GM19438 (cell line): ENCODE measurements around the gene SH3GL2.

Source experiments
- ATAC-seq: cut with Tn5 transposase; IDR thresholded peaks from one replicate; pipeline ENCODE4 v1.9.1; 2021; ENCODE audit warnings: low read depth; ENCODE audit not compliant: unreplicated experiment

SH3GL2 gene

GRCh38 chr9:17609312-17610005 lies 30.6 kb downstream of the SH3GL2 start:
- ATAC-seq, result no peak

- ATAC-seq, result no peak
Observed at GRCh38 chr9:17611342-17611741, 32.5 kb downstream of the SH3GL2 start.

- ATAC-seq, result no peak
Observed at GRCh38 chr9:17611917-17612316, 33.1 kb downstream of the SH3GL2 start.

GRCh38 chr9:17613758-17614157 lies 34.9 kb downstream of the SH3GL2 start:
- no peak for ATAC-seq

- ATAC-seq, result no peak
Observed at GRCh38 chr9:17614250-17614649, 35.4 kb downstream of the SH3GL2 start.

- no peak for ATAC-seq
Observed at GRCh38 chr9:17614903-17615302, 36.0 kb downstream of the SH3GL2 start.

- ATAC-seq, result no peak
Observed at GRCh38 chr9:17622141-17622540, 43.3 kb downstream of the SH3GL2 start.

- no peak for ATAC-seq
Observed at GRCh38 chr9:17622749-17623148, 43.9 kb downstream of the SH3GL2 start.

- ATAC-seq, result no peak
Observed at GRCh38 chr9:17623965-17624364, 45.1 kb downstream of the SH3GL2 start.

GRCh38 chr9:17624571-17624970 lies 45.7 kb downstream of the SH3GL2 start:
- no peak for ATAC-seq

- ATAC-seq, result no peak
Observed at GRCh38 chr9:17625644-17626388, 47.0 kb downstream of the SH3GL2 start.

- ATAC-seq, result no peak
Observed at GRCh38 chr9:17627641-17628040, 48.8 kb downstream of the SH3GL2 start.

- ATAC-seq, result no peak
Observed at GRCh38 chr9:17628624-17629023, 49.8 kb downstream of the SH3GL2 start.

GRCh38 chr9:17630531-17630949 lies 51.7 kb downstream of the SH3GL2 start:
- no peak for ATAC-seq

GRCh38 chr9:17631396-17631795 lies 52.5 kb downstream of the SH3GL2 start:
- no peak for ATAC-seq

GRCh38 chr9:17632994-17633393 lies 54.1 kb downstream of the SH3GL2 start:
- no peak for ATAC-seq

- no peak for ATAC-seq
Observed at GRCh38 chr9:17635115-17635890, 56.4 kb downstream of the SH3GL2 start.

GRCh38 chr9:17636349-17636748 lies 57.5 kb downstream of the SH3GL2 start:
- no peak for ATAC-seq

GRCh38 chr9:17636821-17637220 lies 58.0 kb downstream of the SH3GL2 start:
- ATAC-seq, result no peak

GRCh38 chr9:17637229-17637628 lies 58.4 kb downstream of the SH3GL2 start:
- ATAC-seq, result no peak

- ATAC-seq, result no peak
Observed at GRCh38 chr9:17648516-17648915, 69.7 kb downstream of the SH3GL2 start.
